Peyer's patch (tissue), 4 donors: ENCODE data around the gene RASSF1.

Experiments used
- CTCF ChIP-seq, 6 experiments: fragments of 450-650 bp in 4 of 6; fragments of 200-600 bp in 2 of 6; sonication (generic) in 1 of 6; IDR thresholded peaks; one replicate each; pipeline ENCODE4 v1.5.1; 2017 to 2019; ENCODE audit warnings: antibody characterized with exemption in 6 of 6, mild to moderate bottlenecking in 3 of 6, moderate library complexity in 1 of 6
- POLR2A ChIP-seq, 2 donors: fragments of 450-650 bp; IDR thresholded peaks; one replicate each; pipeline ENCODE4 v1.5.1; 2017; ENCODE audit warnings: antibody characterized with exemption in 2 of 2, mild to moderate bottlenecking in 2 of 2, moderate library complexity in 2 of 2

GRCh38 chr3:50355829-50356552 is 15.4 kb upstream of the RASSF1 start:
- TF ChIP-seq CTCF (IDR thresholded peaks at IDR 0.05) (no peak), POLR2A (IDR thresholded peaks at IDR 0.05) (no peak)
